NCI-H1417 treated with DMSO at 0.1 percent for 48 hours (cell line): Measurements from ENCODE around the gene CST7.

Experiments used
- DNase-seq: peaks from one replicate; lab custom pipeline; 2025; lab: John Stamatoyannopoulos, UW

The CST7 gene

GRCh38 chr20:24964506-24964840 is 15.4 kb downstream of the CST7 start:
- no peak for DNase-seq

GRCh38 chr20:24965065-24965919 is 16.2 kb downstream of the CST7 start:
- no peak for DNase-seq

DNA sequence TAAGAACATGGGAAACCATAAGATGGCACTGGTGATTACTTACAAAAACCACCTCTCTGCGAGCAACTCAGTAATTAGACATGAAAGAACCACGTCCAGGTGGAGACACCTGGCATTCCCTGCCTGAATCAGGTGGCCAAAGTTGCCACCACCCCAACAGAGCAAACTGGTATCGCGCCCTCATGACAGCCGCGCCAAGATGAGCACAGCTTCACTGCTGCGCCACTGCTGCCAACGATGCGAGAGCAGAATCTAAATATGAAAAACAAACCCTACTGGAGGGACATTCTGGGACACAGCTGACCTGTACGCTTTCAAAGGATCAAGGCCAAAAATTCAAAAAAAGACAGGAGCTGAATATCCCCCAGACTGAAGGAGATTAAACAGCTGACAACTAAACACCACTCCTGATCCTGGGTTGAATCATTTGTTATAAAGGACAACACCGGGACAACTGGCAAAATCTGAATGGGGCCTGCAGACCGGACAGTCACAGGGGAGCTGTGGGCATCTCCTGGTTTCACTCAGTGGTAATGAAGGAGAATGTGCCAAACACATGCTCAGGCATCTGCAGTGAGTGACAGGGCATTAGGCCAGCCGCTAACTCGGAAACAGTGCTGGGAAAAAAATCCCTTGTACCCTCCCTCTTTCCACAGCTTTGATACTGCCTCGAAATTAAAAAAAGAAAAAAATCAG is 17.4 kb downstream of the CST7 start:
- no peak for DNase-seq

DNA sequence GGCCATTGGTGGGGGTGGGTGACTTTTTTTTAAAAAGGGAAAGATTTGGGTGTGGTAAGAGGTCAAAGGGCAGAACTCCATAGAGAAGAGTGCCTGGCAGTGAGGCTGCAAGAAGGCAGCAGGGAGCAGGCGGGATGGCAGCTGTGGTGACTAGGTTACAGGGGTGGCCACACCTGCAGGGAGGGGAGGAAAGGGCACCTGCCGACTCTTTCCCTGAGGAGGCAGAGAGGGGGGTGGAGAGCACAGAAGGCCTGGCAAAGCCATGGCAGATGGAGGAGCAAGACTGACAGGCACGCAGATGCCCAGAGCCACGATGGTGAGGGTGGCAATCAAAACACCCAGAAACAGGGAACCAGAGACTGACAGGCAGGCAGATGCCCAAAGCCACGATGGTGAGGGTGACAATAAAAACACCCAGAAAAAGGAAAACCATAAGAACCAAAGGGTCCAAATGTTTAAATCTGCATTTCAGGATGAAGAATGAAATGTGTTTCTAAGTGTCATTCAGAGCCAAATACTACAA is 19.3 kb downstream of the CST7 start:
- no peak for DNase-seq

- no peak for DNase-seq
Measured at GRCh38 chr20:24969186-24970029, 20.3 kb downstream of the CST7 start.

- no peak for DNase-seq
Measured at GRCh38 chr20:24970030-24970553, 21.0 kb downstream of the CST7 start.

- DNase-seq: no peak
Measured at GRCh38 chr20:24970754-24971153, 21.7 kb downstream of the CST7 start.

DNA sequence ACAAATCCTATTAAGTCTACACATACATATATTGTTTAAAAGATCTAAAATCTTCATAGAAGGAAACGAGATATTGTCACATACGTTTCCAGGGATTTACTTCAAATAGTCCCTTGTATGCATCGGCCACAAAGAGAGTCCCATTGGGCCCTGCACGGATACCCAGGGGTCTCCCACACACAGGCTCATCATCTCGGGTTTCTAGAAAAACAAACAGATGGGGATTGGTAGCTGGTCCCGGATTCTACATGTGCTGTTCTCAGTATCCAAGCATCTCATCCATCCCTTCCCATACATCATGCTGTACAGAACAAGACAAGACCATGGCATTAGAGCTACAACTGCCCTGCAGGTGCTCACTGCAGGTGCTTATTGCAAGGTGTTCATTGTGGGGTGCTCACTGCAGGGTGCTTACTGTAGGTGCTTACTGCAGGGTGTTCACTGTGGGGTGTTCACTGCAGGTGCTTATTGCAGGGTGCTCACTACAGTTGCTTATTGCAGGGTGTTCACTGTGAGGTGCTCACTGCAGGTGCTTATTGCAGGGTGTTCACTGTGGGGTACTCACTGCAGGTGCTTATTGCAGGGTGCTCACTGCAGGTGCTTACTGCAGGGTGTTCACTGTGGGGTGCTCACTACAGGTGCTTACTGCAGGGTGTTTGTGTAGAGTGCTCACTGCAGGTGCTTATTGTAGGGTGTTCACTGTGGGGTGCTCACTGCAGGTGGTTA is 22.5 kb downstream of the CST7 start:
- no peak for DNase-seq

- DNase-seq: no peak
Measured at GRCh38 chr20:24972341-24972740, 23.3 kb downstream of the CST7 start.

DNA sequence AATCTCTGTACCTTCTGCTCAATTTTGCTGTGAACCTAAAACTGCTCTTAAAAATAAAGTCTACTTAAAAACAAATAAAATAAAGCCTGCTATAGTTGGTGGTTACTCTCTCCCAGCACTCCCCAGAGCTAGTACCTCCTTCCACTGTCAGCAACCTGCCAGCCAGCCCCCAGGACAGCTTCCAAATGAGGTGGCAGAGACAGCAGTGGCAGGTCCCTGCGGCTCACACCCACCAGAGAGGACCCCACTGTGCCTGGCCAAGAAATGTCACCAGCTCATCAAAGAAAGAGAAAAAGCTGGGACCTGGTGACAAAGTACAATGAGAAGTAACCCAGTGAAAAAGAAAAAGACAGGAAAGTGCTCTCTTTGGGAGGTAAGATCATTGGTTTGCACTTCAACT is 28.3 kb downstream of the CST7 start:
- DNase-seq: no peak

DNA sequence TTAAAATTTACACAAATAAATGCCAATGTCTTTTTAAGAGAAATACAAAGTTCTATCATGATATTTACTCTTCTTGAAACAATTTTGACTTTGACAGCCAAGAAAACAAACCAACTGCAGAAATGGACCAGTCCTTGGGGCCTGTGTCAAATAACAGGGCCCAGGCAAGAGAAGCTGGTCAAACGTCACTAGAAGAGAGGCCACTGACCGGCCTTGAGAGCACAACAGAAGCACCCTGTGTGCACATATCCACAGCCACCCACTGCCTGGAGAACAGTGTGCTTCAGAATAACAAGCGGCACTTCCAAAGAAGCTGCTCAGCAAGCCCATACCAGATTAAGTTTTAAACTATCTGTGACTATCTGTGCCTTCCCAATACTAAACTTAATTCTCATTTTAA is 28.7 kb downstream of the CST7 start:
- DNase-seq: no peak

DNA sequence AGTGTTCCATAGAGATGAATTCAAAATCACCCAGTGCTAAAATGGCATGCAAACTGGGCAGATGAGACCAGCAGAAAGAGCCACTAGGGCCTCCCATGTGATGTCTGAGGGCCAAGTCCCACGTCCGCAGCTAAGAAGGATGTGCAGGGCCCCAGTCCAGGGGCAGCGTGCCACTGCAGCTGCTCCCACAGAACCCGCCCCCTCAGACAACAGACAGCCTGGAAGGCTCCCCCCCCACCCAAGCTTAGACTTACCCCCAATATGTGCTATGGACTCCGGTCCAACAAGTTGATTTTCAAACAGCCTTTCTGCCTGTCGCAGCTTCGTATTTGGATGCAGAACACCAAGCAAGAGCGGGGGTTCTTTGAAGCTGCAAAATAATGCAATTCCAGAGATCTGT is 29.4 kb downstream of the CST7 start:
- no peak for DNase-seq

DNA sequence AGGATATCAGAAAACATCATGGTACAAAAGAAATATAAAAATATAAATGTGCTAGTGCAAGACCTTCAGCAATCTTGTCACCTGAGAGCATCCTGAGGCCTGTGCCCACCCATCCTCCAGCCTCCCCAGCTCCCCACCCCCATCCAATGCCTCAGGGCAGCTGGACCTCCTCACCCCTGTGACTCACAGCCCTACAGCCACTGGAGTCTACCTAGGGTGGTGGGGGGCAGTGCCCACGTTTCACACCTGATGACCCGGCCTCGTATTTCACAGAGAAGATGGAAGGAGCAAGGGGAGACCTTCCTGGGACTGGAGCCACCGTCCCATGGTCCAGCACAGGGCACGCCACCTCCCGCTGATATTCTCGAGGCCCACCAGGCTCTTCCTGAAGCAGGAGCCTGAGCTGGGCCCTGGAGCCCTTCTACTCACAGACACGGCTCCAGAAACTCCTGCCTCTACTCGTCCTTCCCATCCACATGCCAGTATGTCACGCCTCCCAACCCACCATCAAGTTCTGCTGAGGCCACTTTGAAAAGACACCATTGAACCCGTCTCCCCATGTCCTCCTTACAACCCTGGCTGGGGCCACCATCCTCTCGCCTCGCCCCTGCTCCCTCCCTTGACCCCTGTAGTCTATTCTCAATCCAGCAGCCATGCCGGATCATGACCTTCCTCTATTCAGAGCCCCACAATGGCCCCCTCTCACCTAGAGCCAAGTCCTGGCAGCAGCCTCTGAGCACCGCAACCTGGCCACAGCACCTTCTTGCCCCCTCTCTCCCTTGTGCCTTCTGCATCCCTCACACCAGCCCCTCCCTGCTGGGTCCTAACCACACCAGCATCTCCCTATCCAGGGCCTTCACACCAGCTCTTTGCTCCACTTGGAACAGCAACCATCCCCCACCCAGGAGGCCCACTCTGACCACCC is 30.2 kb downstream of the CST7 start:
- DNase-seq: no peak

DNA sequence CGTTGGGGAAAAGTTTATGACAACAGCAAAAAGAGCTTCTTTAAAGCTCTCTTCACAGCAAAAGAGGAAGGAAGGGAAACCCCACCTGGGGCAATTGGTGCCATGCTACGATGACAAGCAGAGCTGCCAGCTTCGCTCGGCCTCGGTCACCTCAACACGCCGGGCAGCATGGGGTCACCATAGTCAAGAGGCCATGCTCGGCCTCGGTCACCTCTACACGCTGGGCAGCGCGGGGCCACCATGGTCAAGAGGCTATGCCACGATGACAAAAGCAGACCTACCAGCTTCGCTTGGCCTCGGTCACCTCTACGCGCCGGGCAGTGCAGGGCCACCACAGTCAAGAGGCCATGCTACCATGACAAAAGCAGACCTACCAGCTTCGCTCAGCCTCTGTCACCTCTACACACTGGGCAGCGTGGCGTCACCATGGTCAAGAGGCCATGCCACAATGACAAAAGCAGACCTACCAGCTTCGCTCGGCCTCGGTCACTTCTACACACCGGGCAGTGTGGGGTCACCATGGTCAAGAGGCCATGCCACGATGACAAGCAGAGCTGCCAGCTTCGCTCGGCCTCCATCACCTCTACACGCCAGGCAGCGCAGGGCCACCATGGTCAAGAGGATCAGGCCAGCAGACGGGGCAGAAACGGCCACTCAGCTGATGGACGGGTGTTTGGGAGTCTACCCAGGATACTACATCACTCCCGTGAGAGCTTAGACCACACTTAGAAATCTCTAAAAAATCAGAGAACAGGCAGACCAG is 31.4 kb downstream of the CST7 start:
- no peak for DNase-seq

DNA sequence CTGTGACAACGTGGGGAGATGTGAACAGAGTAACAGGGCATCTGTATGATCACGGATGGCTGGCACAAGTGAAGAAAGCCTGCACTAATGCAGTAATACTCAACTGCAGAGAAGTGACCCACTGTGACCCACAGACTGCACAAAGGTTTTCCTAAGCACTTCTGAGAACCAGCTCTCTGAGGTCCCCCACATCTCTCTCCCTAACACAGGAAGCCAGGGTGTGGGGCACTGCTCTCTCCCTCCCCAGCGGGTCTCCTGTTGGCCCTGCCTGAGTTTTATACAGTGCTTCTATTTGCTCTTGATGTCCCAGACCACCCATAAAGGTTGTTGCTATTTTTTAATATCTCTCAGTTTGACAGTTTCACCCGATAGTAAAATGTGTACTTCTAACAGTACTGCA is 32.2 kb downstream of the CST7 start:
- no peak for DNase-seq

DNA sequence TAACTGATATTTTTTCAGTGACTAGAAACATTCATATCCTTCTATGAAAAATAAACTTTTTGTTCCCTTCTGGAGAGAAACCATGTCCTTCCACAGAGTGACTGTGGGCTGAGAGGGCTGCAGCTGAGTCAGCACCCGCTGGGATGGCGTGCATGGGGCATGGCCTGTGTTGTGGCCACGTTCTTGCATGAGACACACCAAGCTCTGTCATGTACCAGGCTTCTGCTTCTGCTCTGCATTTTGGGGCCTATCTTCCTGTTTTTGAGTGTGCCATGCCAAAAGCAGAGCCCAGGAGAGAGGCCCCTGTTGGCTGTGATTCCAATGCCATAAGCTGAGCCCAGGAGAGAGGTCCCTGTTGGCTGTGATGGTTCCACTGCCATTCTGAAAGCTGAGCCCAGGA is 32.7 kb downstream of the CST7 start:
- DNase-seq: no peak

- no peak for DNase-seq
Measured at GRCh38 chr20:24983896-24984295, 34.8 kb downstream of the CST7 start.

GRCh38 chr20:24984961-24985640 is 36.0 kb downstream of the CST7 start:
- no peak for DNase-seq

GRCh38 chr20:24985802-24986201 is 36.7 kb downstream of the CST7 start:
- no peak for DNase-seq
